ENCODE measurements around the gene DHX58.

GRCh38 chr17:42090964-42091790 lies 21.3 kb downstream of the DHX58 start:
- TF ChIP-seq CEBPB (IDR thresholded peaks at IDR 0.05) (no peak), TAF1 (IDR thresholded peaks at IDR 0.05; ENCODE audit: low read depth) (no peak), NFIC (IDR thresholded peaks at IDR 0.05) (no peak), EP300 (IDR thresholded peaks at IDR 0.05; ENCODE audit: borderline replicate concordance) (no peak), MAX (IDR thresholded peaks at IDR 0.05) (no peak), RAD21 (IDR thresholded peaks at IDR 0.05; ENCODE audit: low read depth) (no peak), CREB1 (IDR thresholded peaks at IDR 0.05; ENCODE audit: low read depth) (no peak), YY1 (IDR thresholded peaks at IDR 0.05; ENCODE audit: low read depth) (no peak)
- TF ChIP-seq, protein P1, sequence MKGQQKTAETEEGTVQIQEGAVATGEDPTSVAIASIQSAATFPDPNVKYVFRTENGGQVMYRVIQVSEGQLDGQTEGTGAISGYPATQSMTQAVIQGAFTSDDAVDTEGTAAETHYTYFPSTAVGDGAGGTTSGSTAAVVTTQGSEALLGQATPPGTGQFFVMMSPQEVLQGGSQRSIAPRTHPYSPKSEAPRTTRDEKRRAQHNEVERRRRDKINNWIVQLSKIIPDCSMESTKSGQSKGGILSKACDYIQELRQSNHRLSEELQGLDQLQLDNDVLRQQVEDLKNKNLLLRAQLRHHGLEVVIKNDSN (IDR thresholded peaks at IDR 0.05) = no peak
